Fibroblast of lung (primary cell): ENCODE data around the gene OTUD7B. TPM values are rescaled to one million over a fixed set of nuclear protein-coding genes. Genes with fewer than 3 reads are reported as not detected.
"Not testable (repeated sequence)": the region's sequence is repeated elsewhere in the genome, so short reads cannot be mapped to it uniquely, and the experiment has no call there.

ENCODE experiments used
- DNase-seq, 2 donors: peaks; one replicate each; pipeline versions ENCODE4 v3.0.0 to v3.0.0-alpha.2; 2010; ENCODE audit warnings: low read depth in 2 of 2
- H2AFZ ChIP-seq: 2 replicates; pipeline ENCODE4 v1.5.1; 2012; ENCODE audit warnings: low read length, control low read depth, inconsistent platforms
- H3K27ac ChIP-seq: 2 replicates; pipeline ENCODE4 v1.5.1; 2011; ENCODE audit warnings: low read length, control low read depth; ENCODE audit not compliant: insufficient read depth
- H3K27me3 ChIP-seq: 2 replicates; pipeline ENCODE4 v1.5.1; 2011; ENCODE audit warnings: mild to moderate bottlenecking, low read length; ENCODE audit not compliant: control insufficient read depth, insufficient read depth
- H3K36me3 ChIP-seq: 2 replicates; pipeline ENCODE4 v1.5.1; 2011; ENCODE audit warnings: low read length; ENCODE audit not compliant: control insufficient read depth, insufficient read depth
- H3K4me1 ChIP-seq: 2 replicates; pipeline ENCODE4 v1.5.1; 2011; ENCODE audit warnings: low read length; ENCODE audit not compliant: control insufficient read depth, insufficient read depth; ENCODE audit errors: extremely low read depth
- H3K4me2 ChIP-seq: 2 replicates; pipeline ENCODE4 v1.5.1; 2011; ENCODE audit warnings: low read length, control low read depth; ENCODE audit not compliant: insufficient read depth; ENCODE audit errors: extremely low read depth
- H3K4me3 ChIP-seq, 4 experiments: fragments of 200-600 bp in 1 of 4; sonication (generic) in 1 of 4; replicated peaks in 1 of 4; 2 replicates each; pipeline ENCODE4 v1.5.1; 2011 to 2016; ENCODE audit warnings: low read length in 4 of 4, low read depth in 3 of 4, mild to moderate bottlenecking in 3 of 4, control low read depth in 2 of 4, inconsistent platforms in 1 of 4, mixed read lengths in 1 of 4; ENCODE audit not compliant: insufficient read depth in 1 of 4; ENCODE audit errors: control extremely low read depth in 1 of 4
- H3K79me2 ChIP-seq: 2 replicates; pipeline ENCODE4 v1.5.1; 2012; ENCODE audit warnings: mild to moderate bottlenecking, low read length, inconsistent platforms; ENCODE audit not compliant: control insufficient read depth, insufficient read depth
- H3K9ac ChIP-seq: 2 replicates; pipeline ENCODE4 v1.5.1; 2011; ENCODE audit warnings: mild to moderate bottlenecking, low read length, control low read depth; ENCODE audit not compliant: insufficient read depth
- H3K9me3 ChIP-seq: 2 replicates; pipeline ENCODE4 v1.5.1; 2012; ENCODE audit warnings: low read depth, low read length; ENCODE audit not compliant: control insufficient read depth, insufficient read depth
- H4K20me1 ChIP-seq: 2 replicates; pipeline ENCODE4 v1.5.1; 2011; ENCODE audit warnings: low read length; ENCODE audit not compliant: control insufficient read depth, insufficient read depth; ENCODE audit errors: extremely low read depth
- EZH2 ChIP-seq: IDR thresholded peaks from 2 replicates; pipeline ENCODE4 v1.5.1; 2012; ENCODE audit warnings: low read length, control low read depth, mild to moderate bottlenecking; ENCODE audit errors: missing control alignments
- polyA plus RNA-seq, 2 donors: library from polyadenylated mRNA; depleted of rRNA in 1 of 2; stranded (reverse) in 1 of 2; unstranded in 1 of 2; fragments of >200 nt; gene quantifications; 2 replicates each; pipeline ENCODE4 v1.2.1, GENCODE V29; 2011 to 2012; ENCODE audit warnings: missing spikeins in 1 of 2
- total RNA-seq: library from RNA; depleted of rRNA; stranded (reverse); fragments of >200 nt; gene quantifications from 2 replicates; pipeline ENCODE4 v1.2.1, GENCODE V29; 2014
- TF ChIP-seq, protein P1 (sequence below), 2 donors: IDR thresholded peaks in 1 of 2; conservative IDR thresholded peaks in 1 of 2; 1 replicate in 1 of 2; 2 replicates in 1 of 2; pipeline ENCODE4 v1.5.1; 2011 to 2012; ENCODE audit warnings: low read length in 2 of 2, control low read depth in 1 of 2, inconsistent platforms in 1 of 2, low read depth in 1 of 2, mild to moderate bottlenecking in 1 of 2

Gene OTUD7B
- total and polyA plus RNA-seq, 2 donors (not counting 1 experiment from before 2014, with no cell fraction given) = 10.1 to 17.3 TPM

DNA sequence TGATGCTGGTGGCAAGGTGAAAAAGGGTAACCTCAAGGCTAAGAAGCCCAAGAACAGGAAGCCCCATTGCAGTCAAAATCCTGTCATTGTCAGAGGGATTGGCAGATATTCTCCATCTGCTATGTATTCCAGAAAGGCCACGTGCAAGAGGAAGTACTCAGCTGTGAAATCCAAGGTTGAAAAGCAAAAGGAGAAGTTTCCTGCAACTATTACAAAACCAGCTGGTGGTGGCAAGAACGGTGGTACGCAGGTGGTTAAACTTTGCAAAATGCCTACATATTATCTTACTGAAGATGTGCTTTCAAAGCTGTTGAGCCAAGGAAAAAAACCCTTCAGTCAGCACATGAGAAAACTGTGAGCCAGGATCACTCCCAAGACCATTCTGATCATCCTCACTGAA is 43.4 kb upstream of the OTUD7B start:
- Histone ChIP-seq H3K79me2 (no peaks in the 10 kb centered on the region), H3K36me3 (no peaks in the 10 kb centered on the region), H3K9me3 (no peaks in the 10 kb centered on the region), H3K4me3 (no peak overlapping the region), H4K20me1 (no peaks in the 10 kb centered on the region), H3K4me1 (peaks cover 4% of the 10 kb centered on the region), H3K27me3 (no peaks in the 10 kb centered on the region), H3K4me2 (no peak overlapping the region), H3K27ac (no peak overlapping the region), H2AFZ (no peak overlapping the region), H3K9ac (no peak overlapping the region)
- TF ChIP-seq, protein P1, sequence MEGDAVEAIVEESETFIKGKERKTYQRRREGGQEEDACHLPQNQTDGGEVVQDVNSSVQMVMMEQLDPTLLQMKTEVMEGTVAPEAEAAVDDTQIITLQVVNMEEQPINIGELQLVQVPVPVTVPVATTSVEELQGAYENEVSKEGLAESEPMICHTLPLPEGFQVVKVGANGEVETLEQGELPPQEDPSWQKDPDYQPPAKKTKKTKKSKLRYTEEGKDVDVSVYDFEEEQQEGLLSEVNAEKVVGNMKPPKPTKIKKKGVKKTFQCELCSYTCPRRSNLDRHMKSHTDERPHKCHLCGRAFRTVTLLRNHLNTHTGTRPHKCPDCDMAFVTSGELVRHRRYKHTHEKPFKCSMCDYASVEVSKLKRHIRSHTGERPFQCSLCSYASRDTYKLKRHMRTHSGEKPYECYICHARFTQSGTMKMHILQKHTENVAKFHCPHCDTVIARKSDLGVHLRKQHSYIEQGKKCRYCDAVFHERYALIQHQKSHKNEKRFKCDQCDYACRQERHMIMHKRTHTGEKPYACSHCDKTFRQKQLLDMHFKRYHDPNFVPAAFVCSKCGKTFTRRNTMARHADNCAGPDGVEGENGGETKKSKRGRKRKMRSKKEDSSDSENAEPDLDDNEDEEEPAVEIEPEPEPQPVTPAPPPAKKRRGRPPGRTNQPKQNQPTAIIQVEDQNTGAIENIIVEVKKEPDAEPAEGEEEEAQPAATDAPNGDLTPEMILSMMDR (conservative IDR thresholded peaks at IDR 0.05 in 1 of 2, IDR thresholded peaks at IDR 0.05 in 1 of 2; ENCODE audit: low read depth in 1 of 2, low read length in 2 of 2) = no peak
- no peak for TF ChIP-seq EZH2
- DNase-seq = no peak

DNA sequence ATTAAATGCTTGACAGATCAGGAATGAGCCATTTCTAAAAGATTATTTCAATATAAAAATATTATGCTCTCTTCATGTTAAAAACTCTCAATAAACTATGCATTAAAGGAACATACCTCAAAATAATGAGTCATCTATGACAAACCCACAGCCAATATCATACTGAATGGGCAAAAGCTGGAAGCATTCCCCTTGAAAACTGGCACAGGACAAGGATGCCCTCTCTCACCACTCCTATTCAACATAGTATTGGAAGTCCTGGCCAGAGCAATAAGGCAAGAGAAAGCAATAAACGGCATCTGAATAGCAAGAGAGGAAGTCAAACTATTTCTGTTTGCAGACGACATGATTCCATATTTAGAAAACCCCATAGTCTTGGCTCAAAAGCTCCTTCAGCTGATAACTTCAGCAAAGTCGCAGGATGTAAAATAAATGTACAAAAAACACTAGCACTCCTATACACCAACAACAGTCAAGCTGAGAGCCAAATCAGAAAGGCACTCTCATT is 41.4 kb upstream of the OTUD7B start:
- not testable (repeated sequence) for H3K9me3 ChIP-seq, H3K36me3 ChIP-seq, H3K27me3 ChIP-seq, H2AFZ ChIP-seq, DNase-seq, H3K27ac ChIP-seq, H3K79me2 ChIP-seq, H3K4me2 ChIP-seq, H3K4me1 ChIP-seq, H3K4me3 ChIP-seq, H4K20me1 ChIP-seq, H3K9ac ChIP-seq

DNA sequence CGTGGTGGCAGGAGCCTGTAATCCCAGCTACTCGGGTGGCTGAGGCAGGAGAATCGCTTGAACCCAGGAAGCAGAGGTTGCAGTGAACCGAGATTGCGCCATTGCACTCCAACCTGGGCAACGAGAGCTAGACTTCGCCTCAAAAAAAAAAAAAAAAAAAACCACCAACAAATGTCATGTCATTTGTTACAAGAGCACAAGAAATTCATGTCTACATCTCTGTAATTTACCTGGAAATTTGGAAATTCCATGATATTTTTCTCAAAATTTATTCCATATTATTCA is 40.5 kb upstream of the OTUD7B start:
- Histone ChIP-seq H3K79me2 (no peaks in the 10 kb centered on the region), H3K4me3 (no peak overlapping the region), H3K9ac (no peak overlapping the region), H3K4me1 (peaks cover 4% of the 10 kb centered on the region), H2AFZ (no peak overlapping the region), H4K20me1 (no peaks in the 10 kb centered on the region), H3K4me2 (no peak overlapping the region), H3K36me3 (no peaks in the 10 kb centered on the region), H3K27me3 (no peaks in the 10 kb centered on the region), H3K27ac (no peak overlapping the region), H3K9me3 (no peaks in the 10 kb centered on the region)
- TF ChIP-seq, protein P1 (conservative IDR thresholded peaks at IDR 0.05 in 1 of 2, IDR thresholded peaks at IDR 0.05 in 1 of 2; ENCODE audit: low read depth in 1 of 2, low read length in 2 of 2) = no peak
- TF ChIP-seq EZH2 = no peak
- no peak for DNase-seq
